Lower lobe of right lung (tissue), 2 donors: Measurements from ENCODE around the gene CDKAL1. TPM values are rescaled to one million over a fixed set of nuclear protein-coding genes. Genes with fewer than 3 reads are reported as not detected.
"Not testable (repeated sequence)": the region's sequence is repeated elsewhere in the genome, so short reads cannot be mapped to it uniquely, and the experiment has no call there.

Experiments
- ATAC-seq, 2 donors: fragments of 200-7000 bp; cut with Tn5 transposase; one replicate each; pipeline ENCODE4 v1.9.1; 2020 to 2022; ENCODE audit warnings: mild to moderate bottlenecking in 2 of 2, moderate library complexity in 2 of 2
- DNase-seq: peaks from one replicate; pipeline ENCODE4 v3.0.0-alpha.2; 2020
- H3K27ac ChIP-seq: fragments of 200-600 bp; one replicate; pipeline ENCODE4 v1.8.0; 2022
- H3K27me3 ChIP-seq: fragments of 200-600 bp; one replicate; pipeline ENCODE4 v1.8.0; 2022; ENCODE audit warnings: low read depth
- H3K36me3 ChIP-seq: fragments of 200-600 bp; one replicate; pipeline ENCODE4 v1.8.0; 2022; ENCODE audit warnings: mild to moderate bottlenecking
- H3K4me1 ChIP-seq: fragments of 200-600 bp; one replicate; pipeline ENCODE4 v1.8.0; 2022
- H3K4me3 ChIP-seq: fragments of 200-600 bp; one replicate; pipeline ENCODE4 v1.8.0; 2022; ENCODE audit warnings: mild to moderate bottlenecking
- H3K9me3 ChIP-seq: fragments of 200-600 bp; one replicate; pipeline ENCODE4 v1.8.0; 2022
- CTCF ChIP-seq: fragments of 200-600 bp; IDR thresholded peaks from one replicate; pipeline ENCODE4 v1.8.0; 2022; ENCODE audit warnings: antibody characterized with exemption, mild to moderate bottlenecking
- intact Hi-C: fragments of 100-400 bp; cut with DNase I; formaldehyde crosslinking; loops from one replicate; pipeline ENCODE4 v1.11.0; 2022
- total RNA-seq: library from RNA; stranded (reverse); fragmentation: NEBNext Ultra II Directional; extraction: Animal tissue kit (Norgen Biotek cat#: 25700); gene quantifications from one replicate; pipeline ENCODE4 v1.2.1, GENCODE V29; 2021
- donor health status: DM: no; HTN: yes; CAD: no; lungs with severe emphysema.

CDKAL1 gene
- total RNA-seq, 1 donor from 2014 or later = 16.0 TPM

GRCh38 chr6:20581070-20581469 is 46.8 kb downstream of the CDKAL1 start:
- Histone ChIP-seq H3K4me3 (no peak overlapping the region), H3K9me3 (no peaks in the 10 kb centered on the region), H3K36me3 (peaks cover 18% of the 10 kb centered on the region), H3K27ac (no peak overlapping the region), H3K27me3 (no peaks in the 10 kb centered on the region), H3K4me1 (no peaks in the 10 kb centered on the region)
- intact Hi-C loops = no loop called here
- no peak for TF ChIP-seq CTCF
- no peak for DNase-seq
- ATAC-seq = no peak

- Histone ChIP-seq H3K27me3 (no peaks in the 10 kb centered on the region), H3K36me3 (peaks cover 11% of the 10 kb centered on the region), H3K4me3 (no peak overlapping the region), H3K4me1 (no peaks in the 10 kb centered on the region), H3K9me3 (no peaks in the 10 kb centered on the region), H3K27ac (no peak overlapping the region)
- intact Hi-C loops = no loop called here
- DNase-seq (no peak), ATAC-seq (no peak)
- no peak for TF ChIP-seq CTCF
Measured at GRCh38 chr6:20582586-20583443, 48.6 kb downstream of the CDKAL1 start.

- H3K27ac ChIP-seq = no peak overlapping the region
- H3K36me3 ChIP-seq = peaks cover 5% of the 10 kb centered on the region
- intact Hi-C loops = no loop called here
- no peaks in the 10 kb centered on the region for H3K27me3 ChIP-seq
- TF ChIP-seq CTCF = no peak
- H3K4me1 ChIP-seq = no peaks in the 10 kb centered on the region
- DNase-seq (no peak), ATAC-seq (peak in 1 of 2 donors; percentile 48)
- H3K9me3 ChIP-seq = no peaks in the 10 kb centered on the region
- no peak overlapping the region for H3K4me3 ChIP-seq
Measured at GRCh38 chr6:20583444-20583800, 49.2 kb downstream of the CDKAL1 start.

- H3K36me3 ChIP-seq = peaks cover 5% of the 10 kb centered on the region
- no peak overlapping the region for H3K27ac ChIP-seq
- intact Hi-C loops = no loop called here
- H3K9me3 ChIP-seq = no peaks in the 10 kb centered on the region
- no peaks in the 10 kb centered on the region for H3K27me3 ChIP-seq
- TF ChIP-seq CTCF = no peak
- no peak for DNase-seq
- no peak overlapping the region for H3K4me3 ChIP-seq
- ATAC-seq = no peak
- H3K4me1 ChIP-seq = no peaks in the 10 kb centered on the region
Measured at GRCh38 chr6:20584100-20584731, 50.0 kb downstream of the CDKAL1 start.

- Histone ChIP-seq H3K27me3 (no peaks in the 10 kb centered on the region), H3K27ac (no peak overlapping the region), H3K36me3 (no peaks in the 10 kb centered on the region), H3K4me3 (no peak overlapping the region), H3K9me3 (no peaks in the 10 kb centered on the region), H3K4me1 (no peaks in the 10 kb centered on the region)
- ATAC-seq = peak in 1 of 2 donors; percentile 70
- intact Hi-C loops = no loop called here
- no peak for TF ChIP-seq CTCF
- no peak for DNase-seq
Measured at GRCh38 chr6:20589266-20589665, 55.0 kb downstream of the CDKAL1 start.

GRCh38 chr6:20590476-20590875 is 56.2 kb downstream of the CDKAL1 start:
- DNase-seq, H3K27ac ChIP-seq, intact Hi-C loops, H3K4me3 ChIP-seq, ATAC-seq, H3K27me3 ChIP-seq, H3K36me3 ChIP-seq, H3K9me3 ChIP-seq, H3K4me1 ChIP-seq: not testable (repeated sequence)

GRCh38 chr6:20594299-20594853 is 60.1 kb downstream of the CDKAL1 start:
- H3K27me3 ChIP-seq, H3K4me3 ChIP-seq, H3K36me3 ChIP-seq, H3K9me3 ChIP-seq, H3K27ac ChIP-seq, H3K4me1 ChIP-seq, intact Hi-C loops, DNase-seq, ATAC-seq: not testable (repeated sequence)
